ENCODE data around the gene RGS1.
A peak's percentile ranks its signal among the peaks of the same experiment; 100 is the strongest.

DNA sequence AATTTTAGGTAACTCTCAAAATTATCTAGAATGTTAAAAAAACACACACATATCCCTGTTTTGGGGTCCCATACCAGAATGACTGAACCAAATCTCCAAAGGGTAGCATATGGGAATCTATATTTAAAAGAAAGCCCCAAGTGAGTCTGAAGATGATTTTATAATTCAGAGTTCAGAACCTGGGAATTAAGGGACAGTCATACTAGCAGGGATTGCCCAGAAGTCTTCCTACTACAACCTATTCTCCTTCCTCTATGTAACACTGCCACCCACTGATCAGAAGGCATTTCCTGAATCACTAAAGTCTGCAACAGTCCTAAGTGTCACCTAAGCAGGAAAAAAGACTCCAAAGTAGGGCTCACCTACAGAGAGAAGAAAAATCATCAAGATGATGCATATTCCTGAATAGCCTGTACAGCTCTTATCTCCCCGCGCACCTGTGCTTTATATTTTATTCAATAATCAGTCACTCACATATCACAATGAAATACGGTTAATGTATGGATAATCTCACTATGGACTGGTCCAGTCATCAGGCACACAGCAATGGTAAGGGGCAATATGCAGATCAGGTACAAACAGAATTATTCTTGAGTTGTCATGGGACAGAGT is 4.9 kb downstream of the RGS1 start:
- TF ChIP-seq CTCF (IDR thresholded peaks at IDR 0.05) (peak; percentile 71), GABPA (IDR thresholded peaks at IDR 0.05; ENCODE audit: low read depth) (0 out of 2 replicates have a peak, but pooled peaks have one; percentile 11), POLR2AphosphoS5 (IDR thresholded peaks at IDR 0.05; ENCODE audit: low read depth, low read length) (no peak), RAD21 (IDR thresholded peaks at IDR 0.05; ENCODE audit: low read length) (peak; percentile 75), EP300 (IDR thresholded peaks at IDR 0.05; ENCODE audit: borderline replicate concordance in 1 of 2, low read depth in 1 of 2, low read length in 1 of 2) (no peak), USF2 (IDR thresholded peaks at IDR 0.05; ENCODE audit: borderline replicate concordance, low read depth, low read length) (no peak)

All from SK-N-SH (cell line).